Vagina (tissue), 2 donors: ENCODE results near the gene ZDHHC23.

Experiments
- POLR2A ChIP-seq, 2 donors: fragments of 450-650 bp; IDR thresholded peaks; one replicate each; pipeline ENCODE4 v1.6.1; 2017; ENCODE audit warnings: antibody characterized with exemption in 2 of 2, mild to moderate bottlenecking in 2 of 2, moderate library complexity in 2 of 2
- POLR2AphosphoS5 ChIP-seq, 2 donors: sonication (generic); formaldehyde crosslinking; IDR thresholded peaks; one replicate each; pipeline ENCODE4 v1.9.0; 2017; ENCODE audit warnings: antibody characterized with exemption in 2 of 2, mild to moderate bottlenecking in 2 of 2, low read depth in 1 of 2; ENCODE audit not compliant: insufficient read depth in 1 of 2
- TF ChIP-seq, protein P1 (sequence below), 3 experiments: fragments of 450-650 bp in 2 of 3; fragments of 200-600 bp in 1 of 3; sonication (generic) in 1 of 3; IDR thresholded peaks; one replicate each; pipeline ENCODE4 v1.5.1; 2017 to 2019; ENCODE audit warnings: antibody characterized with exemption in 3 of 3, mild to moderate bottlenecking in 2 of 3, moderate library complexity in 2 of 3

DNA sequence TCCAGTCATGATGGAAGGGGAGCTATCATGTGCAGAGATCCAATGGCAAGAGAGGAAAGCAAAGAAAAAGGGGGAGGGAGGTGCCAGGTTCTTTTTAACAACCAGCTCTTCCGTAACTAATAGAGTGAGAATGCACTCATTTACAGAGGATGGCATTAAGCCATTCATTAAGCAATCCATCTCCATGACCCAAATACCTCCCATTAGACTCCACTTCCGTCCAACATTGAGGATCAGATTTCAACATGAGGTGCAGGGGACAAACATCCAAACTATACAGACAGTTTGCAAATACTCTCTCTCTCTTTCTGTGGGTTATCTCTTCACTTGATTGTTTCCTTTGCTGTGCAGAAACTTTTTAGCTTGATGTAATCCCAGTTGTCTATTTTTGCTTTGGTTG is 21.2 kb downstream of the ZDHHC23 start:
- TF ChIP-seq POLR2A (IDR thresholded peaks at IDR 0.05) = no peak
- TF ChIP-seq, protein P1, sequence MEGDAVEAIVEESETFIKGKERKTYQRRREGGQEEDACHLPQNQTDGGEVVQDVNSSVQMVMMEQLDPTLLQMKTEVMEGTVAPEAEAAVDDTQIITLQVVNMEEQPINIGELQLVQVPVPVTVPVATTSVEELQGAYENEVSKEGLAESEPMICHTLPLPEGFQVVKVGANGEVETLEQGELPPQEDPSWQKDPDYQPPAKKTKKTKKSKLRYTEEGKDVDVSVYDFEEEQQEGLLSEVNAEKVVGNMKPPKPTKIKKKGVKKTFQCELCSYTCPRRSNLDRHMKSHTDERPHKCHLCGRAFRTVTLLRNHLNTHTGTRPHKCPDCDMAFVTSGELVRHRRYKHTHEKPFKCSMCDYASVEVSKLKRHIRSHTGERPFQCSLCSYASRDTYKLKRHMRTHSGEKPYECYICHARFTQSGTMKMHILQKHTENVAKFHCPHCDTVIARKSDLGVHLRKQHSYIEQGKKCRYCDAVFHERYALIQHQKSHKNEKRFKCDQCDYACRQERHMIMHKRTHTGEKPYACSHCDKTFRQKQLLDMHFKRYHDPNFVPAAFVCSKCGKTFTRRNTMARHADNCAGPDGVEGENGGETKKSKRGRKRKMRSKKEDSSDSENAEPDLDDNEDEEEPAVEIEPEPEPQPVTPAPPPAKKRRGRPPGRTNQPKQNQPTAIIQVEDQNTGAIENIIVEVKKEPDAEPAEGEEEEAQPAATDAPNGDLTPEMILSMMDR (IDR thresholded peaks at IDR 0.05) = no peak
- no peak for TF ChIP-seq POLR2AphosphoS5 (IDR thresholded peaks at IDR 0.05; ENCODE audit: insufficient read depth in 1 of 2, low read depth in 1 of 2)
